ENCODE data around the gene OR4D9. TPM values are rescaled to one million over a fixed set of nuclear protein-coding genes. Genes with fewer than 3 reads are reported as not detected.

Gene OR4D9
- total and polyA plus RNA-seq, 7 donors, result not detected

- TF ChIP-seq POLR2A (IDR thresholded peaks at IDR 0.05) (no peak), CTCF (IDR thresholded peaks at IDR 0.05) (no peak), POLR2AphosphoS5 (IDR thresholded peaks at IDR 0.05) (no peak), EP300 (IDR thresholded peaks at IDR 0.05) (no peak)
- no peaks in the 10 kb centered on the region for H3K9me3 ChIP-seq
- no peak for DNase-seq
- WGBS, 2 donors, result 27 to 53% methylated on average over 13 of the region's 13 CpGs
- H3K4me3 ChIP-seq, result peak overlapping the region in 2 of 4 donors; percentile 41 to 42
- H3K36me3 ChIP-seq, result no peaks in the 10 kb centered on the region
- peaks cover 0 to 33% (median 15%) of the 10 kb centered on the region in 4 donors for H3K4me1 ChIP-seq
- intact Hi-C loops (cut with DNase I), result loop anchor here (10.0 kb wide), 3 partner anchors 412 to 1892 kb away; partner anchors contain the start of genes FAM111A, TMEM109 and ZDHHC5
- peak overlapping the region in 3 of 4 donors; percentile 68 to 71 (median 69) for H3K27ac ChIP-seq
- H3K27me3 ChIP-seq, result no peaks in the 10 kb centered on the region
Observed at GRCh38 chr11:59556917-59557348, 45.6 kb downstream of the OR4D9 start.

- intact Hi-C loops (cut with DNase I), result loop anchor here (10.0 kb wide), 3 partner anchors 413 to 1893 kb away; partner anchors contain the start of genes FAM111A, TMEM109 and ZDHHC5
- H3K36me3 ChIP-seq, result no peaks in the 10 kb centered on the region
- H3K9me3 ChIP-seq, result no peaks in the 10 kb centered on the region
- DNase-seq, result no peak
- H3K27ac ChIP-seq, result peak overlapping the region in 1 of 4 donors; percentile 9
- WGBS, 2 donors, result 75 to 80% methylated on average over 7 of the region's 7 CpGs
- H3K27me3 ChIP-seq, result no peaks in the 10 kb centered on the region
- H3K4me1 ChIP-seq, result peaks cover 0 to 31% (median 15%) of the 10 kb centered on the region in 4 donors
- TF ChIP-seq POLR2A (IDR thresholded peaks at IDR 0.05), result no peak
- no peak for TF ChIP-seq POLR2AphosphoS5 (IDR thresholded peaks at IDR 0.05)
- TF ChIP-seq EP300 (IDR thresholded peaks at IDR 0.05), result no peak
- no peak for TF ChIP-seq CTCF (IDR thresholded peaks at IDR 0.05)
- no peak overlapping the region for H3K4me3 ChIP-seq
Observed at GRCh38 chr11:59558270-59558643, 46.9 kb downstream of the OR4D9 start.

GRCh38 chr11:59559886-59560285 is 48.5 kb downstream of the OR4D9 start:
- no peaks in the 10 kb centered on the region for H3K27me3 ChIP-seq
- TF ChIP-seq POLR2AphosphoS5 (IDR thresholded peaks at IDR 0.05), result no peak
- no peak for TF ChIP-seq POLR2A (IDR thresholded peaks at IDR 0.05)
- no peak for TF ChIP-seq EP300 (IDR thresholded peaks at IDR 0.05)
- no peak for TF ChIP-seq CTCF (IDR thresholded peaks at IDR 0.05)
- intact Hi-C loops (cut with DNase I), result loop anchor here (10.0 kb wide), 3 partner anchors 415 to 1895 kb away; partner anchors contain the start of genes FAM111A, TMEM109 and ZDHHC5
- DNase-seq, result no peak
- peak overlapping the region; percentile 80 to 92 (median 86) for H3K4me3 ChIP-seq
- H3K27ac ChIP-seq, result peak overlapping the region; percentile 89 to 96 (median 92)
- whole genome bisulfite sequencing, 2 donors, result 64% methylated on average over 8 of the region's 8 CpGs
- H3K9me3 ChIP-seq, result no peaks in the 10 kb centered on the region
- peaks cover 0 to 31% (median 15%) of the 10 kb centered on the region in 4 donors for H3K4me1 ChIP-seq
- H3K36me3 ChIP-seq, result no peaks in the 10 kb centered on the region

GRCh38 chr11:59560290-59560701 is 49.0 kb downstream of the OR4D9 start:
- DNase-seq, result peak; percentile 80

More at GRCh38 chr11:59560290-59560701, 49.0 kb downstream of the OR4D9 start:
- Histone ChIP-seq H3K27me3 (no peaks in the 10 kb centered on the region), H3K9me3 (no peaks in the 10 kb centered on the region), H3K4me1 (peaks cover 0 to 31% (median 15%) of the 10 kb centered on the region in 4 donors), H3K36me3 (no peaks in the 10 kb centered on the region), H3K27ac (peak overlapping the region; percentile 89 to 96 (median 92)), H3K4me3 (peak overlapping the region; percentile 80 to 92 (median 86))
- TF ChIP-seq CTCF (IDR thresholded peaks at IDR 0.05), result no peak
- no peak for TF ChIP-seq EP300 (IDR thresholded peaks at IDR 0.05)
- no peak for TF ChIP-seq POLR2A (IDR thresholded peaks at IDR 0.05)
- TF ChIP-seq POLR2AphosphoS5 (IDR thresholded peaks at IDR 0.05), result no peak
- intact Hi-C loops (cut with DNase I), result no loop called here
- 0% methylated on average over 18 of the region's 18 CpGs for WGBS, 2 donors
